Smooth muscle cell (in vitro differentiated cells): ENCODE measurements around the gene MARCHF9. TPM values are rescaled to one million over a fixed set of nuclear protein-coding genes. Genes with fewer than 3 reads are reported as not detected.

Experiments
- DNase-seq: peaks from one replicate; lab custom pipeline; 2025; ENCODE audit not compliant: unreplicated experiment; lab: John Stamatoyannopoulos, UW
- H2AFZ ChIP-seq: fragments of 200-600 bp; sonication (generic); 2 replicates; pipeline ENCODE4 v1.6.0; 2016; ENCODE audit warnings: antibody characterized with exemption, low read depth, mild to moderate bottlenecking
- H3F3A ChIP-seq: fragments of 200-600 bp; sonication (generic); 2 replicates; pipeline ENCODE4 v1.6.0; 2017; ENCODE audit warnings: antibody characterized with exemption, low read depth
- H3K27ac ChIP-seq: fragments of 200-600 bp; sonication (generic); 2 replicates; pipeline ENCODE4 v1.5.1; 2016; ENCODE audit warnings: low read depth, mild to moderate bottlenecking
- H3K27me3 ChIP-seq: fragments of 200-600 bp; sonication (generic); 2 replicates; pipeline ENCODE4 v1.6.1; 2016; ENCODE audit warnings: low read depth, mild to moderate bottlenecking
- H3K36me3 ChIP-seq: fragments of 200-600 bp; sonication (generic); 2 replicates; pipeline ENCODE4 v1.5.1; 2016; ENCODE audit warnings: low read depth
- H3K4me1 ChIP-seq: fragments of 200-600 bp; sonication (generic); 2 replicates; pipeline ENCODE4 v1.5.1; 2016; ENCODE audit warnings: low read depth
- H3K4me2 ChIP-seq: fragments of 200-600 bp; sonication (generic); 2 replicates; pipeline ENCODE4 v1.6.0; 2016; ENCODE audit warnings: mild to moderate bottlenecking
- H3K4me3 ChIP-seq: fragments of 200-600 bp; sonication (generic); 2 replicates; pipeline ENCODE4 v1.5.1; 2016; ENCODE audit warnings: mild to moderate bottlenecking
- H3K79me2 ChIP-seq: fragments of 200-600 bp; sonication (generic); 2 replicates; pipeline ENCODE4 v1.6.0; 2016; ENCODE audit warnings: low read depth, mild to moderate bottlenecking
- H3K9ac ChIP-seq: fragments of 200-600 bp; sonication (generic); 2 replicates; pipeline ENCODE4 v1.6.0; 2016; ENCODE audit warnings: low read depth
- H3K9me3 ChIP-seq: fragments of 200-600 bp; sonication (generic); replicated peaks from 2 replicates; pipeline ENCODE4 v1.5.1; 2016; ENCODE audit warnings: low read depth
- H4K20me1 ChIP-seq: fragments of 200-600 bp; sonication (generic); 2 replicates; pipeline ENCODE4 v1.6.0; 2016; ENCODE audit warnings: low read depth
- WGBS: methylation state at CpG from one replicate; pipeline ENCODE4 v1.1.7; 2016; ENCODE audit warnings: low lambda C conversion rate; 5-methylcytosine and 5-hydroxymethylcytosine counted together
- polyA plus RNA-seq: library from polyadenylated mRNA; unstranded; fragments of >200 nt; fragmentation: Nextera tagmentation; extraction: Ambion mirVana; gene quantifications from 2 replicates; pipeline ENCODE4 v1.2.1, GENCODE V29; 2016
- total RNA-seq: library from RNA; depleted of rRNA; stranded (reverse); fragments of >200 nt; gene quantifications from 2 replicates; pipeline ENCODE4 v1.2.3, GENCODE V29; 2014
- TF ChIP-seq, protein P1 (sequence below): fragments of 200-600 bp; sonication (generic); IDR thresholded peaks from 2 replicates; pipeline ENCODE4 v1.5.1; 2017; ENCODE audit warnings: borderline replicate concordance, mild to moderate bottlenecking, antibody characterized with exemption; ENCODE audit not compliant: insufficient read depth, poor library complexity, severe bottlenecking

The MARCHF9 gene
- total and polyA plus RNA-seq, 2 experiments from 2014 or later = 3.7 to 8.6 TPM

DNA sequence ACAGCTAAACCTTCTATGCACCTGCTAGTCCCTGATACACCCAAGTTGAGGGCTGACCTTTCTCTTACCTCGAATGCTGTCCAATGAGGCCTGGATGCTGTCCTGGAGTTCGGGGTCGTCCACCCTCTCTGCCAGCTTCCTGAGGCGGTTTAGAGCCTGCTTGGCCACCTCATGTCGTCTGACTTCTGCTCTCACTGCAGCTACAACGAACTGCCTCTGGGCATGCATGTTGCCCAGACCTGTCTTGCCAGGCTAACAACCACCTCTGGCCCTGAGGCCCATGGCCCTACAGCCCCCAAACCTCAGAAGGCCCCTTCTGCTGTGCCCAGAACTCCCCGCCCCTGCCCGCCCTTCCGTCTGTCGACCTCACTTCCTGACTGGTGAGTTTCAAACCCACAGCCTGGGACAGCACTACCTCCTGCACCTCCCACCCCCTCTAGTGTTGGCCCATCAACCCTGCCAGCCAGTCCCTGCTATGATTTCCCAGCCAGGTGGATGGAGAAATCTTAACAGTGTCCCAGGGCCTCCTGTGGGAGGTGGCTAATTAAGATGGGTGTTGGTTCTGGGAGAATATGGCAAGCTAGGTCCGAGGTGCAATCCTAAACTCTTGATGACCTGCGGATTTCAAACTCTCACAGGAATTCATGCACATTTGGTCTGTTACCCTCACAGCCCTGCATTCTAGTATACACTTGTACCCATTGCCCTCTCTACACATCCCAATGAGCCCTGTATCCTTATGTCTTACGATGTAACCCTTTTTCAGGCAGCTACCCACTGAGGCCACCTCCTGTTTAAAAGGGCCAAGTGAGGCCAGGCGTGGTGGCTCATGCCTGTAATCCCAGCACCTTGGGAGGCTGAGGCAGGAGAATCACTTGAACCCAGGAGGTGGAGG, 12.8 kb upstream of the MARCHF9 start:
- Histone ChIP-seq H3K27me3 (peaks cover 61% of the 10 kb centered on the region), H3K9me3 (no peaks in the 10 kb centered on the region), H2AFZ (no peak overlapping the region), H4K20me1 (no peaks in the 10 kb centered on the region), H3K4me2 (no peak overlapping the region), H3F3A (peaks cover 14% of the 10 kb centered on the region), H3K4me3 (no peak overlapping the region), H3K9ac (no peak overlapping the region), H3K27ac (no peak overlapping the region), H3K36me3 (no peaks in the 10 kb centered on the region), H3K4me1 (peaks cover 20% of the 10 kb centered on the region), H3K79me2 (no peaks in the 10 kb centered on the region)
- TF ChIP-seq, protein P1, sequence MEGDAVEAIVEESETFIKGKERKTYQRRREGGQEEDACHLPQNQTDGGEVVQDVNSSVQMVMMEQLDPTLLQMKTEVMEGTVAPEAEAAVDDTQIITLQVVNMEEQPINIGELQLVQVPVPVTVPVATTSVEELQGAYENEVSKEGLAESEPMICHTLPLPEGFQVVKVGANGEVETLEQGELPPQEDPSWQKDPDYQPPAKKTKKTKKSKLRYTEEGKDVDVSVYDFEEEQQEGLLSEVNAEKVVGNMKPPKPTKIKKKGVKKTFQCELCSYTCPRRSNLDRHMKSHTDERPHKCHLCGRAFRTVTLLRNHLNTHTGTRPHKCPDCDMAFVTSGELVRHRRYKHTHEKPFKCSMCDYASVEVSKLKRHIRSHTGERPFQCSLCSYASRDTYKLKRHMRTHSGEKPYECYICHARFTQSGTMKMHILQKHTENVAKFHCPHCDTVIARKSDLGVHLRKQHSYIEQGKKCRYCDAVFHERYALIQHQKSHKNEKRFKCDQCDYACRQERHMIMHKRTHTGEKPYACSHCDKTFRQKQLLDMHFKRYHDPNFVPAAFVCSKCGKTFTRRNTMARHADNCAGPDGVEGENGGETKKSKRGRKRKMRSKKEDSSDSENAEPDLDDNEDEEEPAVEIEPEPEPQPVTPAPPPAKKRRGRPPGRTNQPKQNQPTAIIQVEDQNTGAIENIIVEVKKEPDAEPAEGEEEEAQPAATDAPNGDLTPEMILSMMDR = no peak
- 55% methylated on average over 14 of the region's 14 CpGs for WGBS
- DNase-seq = no peak

DNA sequence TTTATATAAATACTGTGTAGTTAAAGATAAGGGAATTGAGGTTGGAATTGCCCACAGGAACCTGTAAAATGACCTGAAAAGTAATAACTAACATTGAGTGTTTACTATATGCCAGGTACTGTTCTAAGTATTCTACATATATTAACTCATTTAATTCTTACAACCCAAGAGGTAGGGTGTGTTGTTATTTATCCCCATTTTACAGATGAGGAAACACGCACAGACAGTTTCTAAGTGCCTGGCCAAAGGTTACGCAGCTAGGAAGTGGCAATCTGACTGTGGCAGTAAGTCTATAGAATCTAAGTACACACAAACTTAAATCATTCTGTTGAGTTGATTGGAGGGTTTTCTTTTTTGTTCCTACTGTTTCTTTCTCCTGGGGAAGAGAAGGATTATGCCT, 11.1 kb upstream of the MARCHF9 start:
- no peak for DNase-seq
- Histone ChIP-seq H3K79me2 (no peaks in the 10 kb centered on the region), H3K36me3 (no peaks in the 10 kb centered on the region), H3K9ac (no peak overlapping the region), H3K9me3 (no peaks in the 10 kb centered on the region), H3K27ac (no peak overlapping the region), H3K4me3 (no peak overlapping the region), H3K4me1 (peaks cover 8% of the 10 kb centered on the region), H4K20me1 (no peaks in the 10 kb centered on the region), H3K27me3 (peaks cover 45% of the 10 kb centered on the region), H2AFZ (no peak overlapping the region), H3F3A (peaks cover 18% of the 10 kb centered on the region), H3K4me2 (no peak overlapping the region)
- 94% methylated on average over 2 of the region's 2 CpGs for WGBS
- TF ChIP-seq, protein P1 = no peak

DNA sequence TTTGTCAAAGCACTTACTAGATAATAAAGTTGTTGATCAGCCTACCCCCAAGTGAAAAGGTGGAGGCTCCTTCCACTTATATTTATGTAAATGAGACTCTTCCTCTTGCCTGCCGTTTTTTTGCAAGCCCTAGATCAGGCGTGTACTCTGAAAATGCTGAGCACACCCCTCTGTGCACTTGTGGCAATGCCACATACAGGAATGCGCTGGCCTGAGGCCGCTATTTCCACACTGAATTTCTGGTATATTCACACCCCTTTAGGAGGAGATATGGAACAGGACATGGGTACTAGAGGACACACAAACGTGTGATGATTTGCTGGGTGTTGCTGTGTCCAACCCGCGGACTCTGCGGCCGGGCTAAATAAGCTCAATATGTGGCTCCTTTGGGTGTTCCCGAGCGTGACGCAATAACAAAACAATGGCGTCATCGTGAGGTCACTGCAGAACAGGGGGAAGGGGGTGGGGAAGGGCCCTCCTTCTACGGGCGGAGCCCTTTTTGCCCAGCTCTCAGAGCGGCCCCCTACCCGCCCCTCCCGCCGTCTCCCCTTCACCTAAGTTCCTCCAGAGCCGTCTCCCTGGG, 10.6 kb upstream of the MARCHF9 start:
- peak overlapping the region; percentile 92 for H3K27ac ChIP-seq
- peaks cover 18% of the 10 kb centered on the region for H3F3A ChIP-seq
- H3K4me1 ChIP-seq = peaks cover 8% of the 10 kb centered on the region
- H3K4me2 ChIP-seq = peak overlapping the region; percentile 86
- no peaks in the 10 kb centered on the region for H3K79me2 ChIP-seq
- H3K9me3 ChIP-seq = no peaks in the 10 kb centered on the region
- no peaks in the 10 kb centered on the region for H3K36me3 ChIP-seq
- H3K4me3 ChIP-seq = peak overlapping the region; percentile 73
- WGBS = 37% methylated on average over 21 of the region's 21 CpGs
- H4K20me1 ChIP-seq = no peaks in the 10 kb centered on the region
- TF ChIP-seq, protein P1 = no peak
- peak overlapping the region; percentile 96 for H3K9ac ChIP-seq
- peaks cover 39% of the 10 kb centered on the region for H3K27me3 ChIP-seq
- DNase-seq = no peak
- H2AFZ ChIP-seq = peak overlapping the region; percentile 67
